H1 (cell line): ENCODE results near the gene ANAPC5. TPM values are rescaled to one million over a fixed set of nuclear protein-coding genes. Genes with fewer than 3 reads are reported as not detected.

Experiments
- CTCF ChIA-PET: fragments of 300-600 bp; sonication (Branson Sonifier 250); formaldehyde crosslinking; loops from one replicate; lab custom pipeline; 2021; ENCODE audit not compliant: partially characterized antibody; lab: Charles Lee
- POLR2A ChIA-PET: fragments of 300-600 bp; sonication (Branson Sonifier 250); formaldehyde crosslinking; loops from one replicate; lab custom pipeline; 2021; ENCODE audit warnings: inconsistent platforms; ENCODE audit not compliant: partially characterized antibody; lab: Charles Lee
- DNase-seq, 2 experiments: peaks; one replicate each; pipeline versions ENCODE4 v3.0.0 to v3.0.0-alpha.2; 2010 to 2022; ENCODE audit warnings: low spot score in 2 of 2, low read depth in 1 of 2, mixed read lengths in 1 of 2
- FAIRE-seq: peaks from 2 replicates; lab custom pipeline; 2011; peaks lifted over from hg19 to GRCh38; lab: Jason Lieb, UNC
- H2AFZ ChIP-seq: 2 replicates; pipeline ENCODE4 v1.8.1; 2012; ENCODE audit warnings: low read length, inconsistent platforms
- H2AK5ac ChIP-seq: 2 replicates; pipeline ENCODE4 v1.6.1; 2013; ENCODE audit warnings: low read depth, low read length
- H2BK120ac ChIP-seq: replicated peaks from 2 replicates; pipeline ENCODE3; 2013; ENCODE audit warnings: low read depth, low read length, inconsistent platforms
- H2BK12ac ChIP-seq: 2 replicates; pipeline ENCODE4 v1.6.1; 2013; ENCODE audit warnings: low read depth, low read length
- H2BK15ac ChIP-seq: 2 replicates; pipeline ENCODE4 v1.6.1; 2013; ENCODE audit warnings: low read length
- H2BK20ac ChIP-seq: 2 replicates; pipeline ENCODE4 v1.6.1; 2013; ENCODE audit warnings: low read length
- H2BK5ac ChIP-seq: 2 replicates; pipeline ENCODE4 v1.6.1; 2013; ENCODE audit warnings: low read depth, low read length
- H3K14ac ChIP-seq: 2 replicates; pipeline ENCODE4 v1.6.1; 2013; ENCODE audit warnings: inconsistent platforms; ENCODE audit not compliant: insufficient read length
- H3K18ac ChIP-seq: 2 replicates; pipeline ENCODE4 v1.6.1; 2013; ENCODE audit warnings: low read length; ENCODE audit errors: extremely low read depth
- H3K23ac ChIP-seq: 2 replicates; pipeline ENCODE4 v1.6.1; 2013; ENCODE audit warnings: inconsistent platforms; ENCODE audit not compliant: insufficient read length
- H3K23me2 ChIP-seq: 2 replicates; pipeline ENCODE4 v1.6.1; 2013; ENCODE audit warnings: low read depth, low read length
- H3K27ac ChIP-seq: 2 replicates; pipeline ENCODE4 v1.6.1; 2011; ENCODE audit warnings: low read depth, low read length, inconsistent platforms
- H3K27me3 ChIP-seq, 4 experiments: replicated peaks in 1 of 4; 1 replicate in 1 of 4; 2 replicates in 3 of 4; pipeline versions ENCODE4 v1.6.1 to v1.8.1; 2011 to 2013; ENCODE audit warnings: low read length in 3 of 4, mild to moderate bottlenecking in 3 of 4, inconsistent platforms in 2 of 4, mixed read lengths in 2 of 4, moderate library complexity in 1 of 4; ENCODE audit not compliant: control insufficient read depth in 3 of 4, insufficient read depth in 3 of 4; ENCODE audit errors: extremely low read depth in 1 of 4
- H3K36me3 ChIP-seq, 4 experiments: 2 replicates each; pipeline versions ENCODE4 v1.6.1 to v1.8.1; 2011 to 2013; ENCODE audit warnings: mild to moderate bottlenecking in 4 of 4, low read length in 3 of 4, moderate library complexity in 2 of 4, control low read depth in 1 of 4, inconsistent platforms in 1 of 4; ENCODE audit not compliant: insufficient read depth in 4 of 4, control insufficient read depth in 2 of 4
- H3K4ac ChIP-seq: replicated peaks from 2 replicates; pipeline ENCODE3; 2013; ENCODE audit warnings: low read length, low read depth, mixed read lengths, inconsistent platforms; ENCODE audit not compliant: insufficient read length
- H3K4me1 ChIP-seq, 4 experiments: replicated peaks in 1 of 4; 1 replicate in 1 of 4; 2 replicates in 3 of 4; pipeline versions ENCODE4 v1.6.1 to v1.8.1; 2011 to 2013; ENCODE audit warnings: low read length in 3 of 4, inconsistent platforms in 2 of 4, mixed read lengths in 1 of 4; ENCODE audit not compliant: insufficient read depth in 4 of 4, control insufficient read depth in 3 of 4
- H3K4me2 ChIP-seq, 2 experiments: 2 replicates each; pipeline versions ENCODE4 v1.6.1 to v1.8.1; 2011 to 2013; ENCODE audit warnings: low read depth in 2 of 2, low read length in 2 of 2, control low read depth in 1 of 2, inconsistent platforms in 1 of 2, mild to moderate bottlenecking in 1 of 2; ENCODE audit not compliant: insufficient read depth in 1 of 2
- H3K4me3 ChIP-seq, 4 experiments: fragments of 200-600, 300-600 bp in 1 of 4; sonication (generic), shearing (Covaris generic), sonication (Bioruptor Twin) in 1 of 4; 2 replicates each; pipeline versions ENCODE4 v1.5.1 to v1.8.1; 2011 to 2016; ENCODE audit warnings: low read length in 4 of 4, low read depth in 3 of 4, control low read depth in 2 of 4, inconsistent platforms in 2 of 4, mild to moderate bottlenecking in 2 of 4, mixed read lengths in 1 of 4, moderate library complexity in 1 of 4; ENCODE audit not compliant: insufficient read depth in 2 of 4; ENCODE audit errors: extremely low read depth in 1 of 4
- H3K56ac ChIP-seq: replicated peaks from 2 replicates; pipeline ENCODE3; 2013; ENCODE audit warnings: low read depth, mild to moderate bottlenecking, mixed read lengths, low read length, inconsistent platforms; ENCODE audit not compliant: insufficient read length
- H3K79me1 ChIP-seq: 2 replicates; pipeline ENCODE4 v1.6.1; 2013; ENCODE audit warnings: low read depth, low read length, control low read depth
- H3K79me2 ChIP-seq, 2 experiments: 2 replicates each; pipeline versions ENCODE4 v1.6.1 to v1.8.1; 2012 to 2013; ENCODE audit warnings: low read length in 2 of 2, mild to moderate bottlenecking in 2 of 2, inconsistent platforms in 1 of 2; ENCODE audit not compliant: insufficient read depth in 2 of 2, control insufficient read depth in 1 of 2
- H3K9ac ChIP-seq, 4 experiments: replicated peaks in 1 of 4; 1 replicate in 1 of 4; 2 replicates in 3 of 4; pipeline versions ENCODE4 v1.6.1 to v1.8.1; 2011 to 2013; ENCODE audit warnings: low read depth in 3 of 4, low read length in 3 of 4, control low read depth in 2 of 4, mild to moderate bottlenecking in 2 of 4, moderate library complexity in 2 of 4, inconsistent platforms in 1 of 4; ENCODE audit errors: extremely low read depth in 1 of 4
- H3K9me3 ChIP-seq, 2 experiments: 2 replicates each; pipeline versions ENCODE4 v1.6.1 to v1.8.1; 2012 to 2013; ENCODE audit warnings: mild to moderate bottlenecking in 2 of 2, moderate library complexity in 2 of 2, control low read depth in 1 of 2, inconsistent platforms in 1 of 2, low read depth in 1 of 2, low read length in 1 of 2, mixed read lengths in 1 of 2; ENCODE audit not compliant: insufficient read depth in 2 of 2
- H4K20me1 ChIP-seq, 2 experiments: replicated peaks in 1 of 2; 2 replicates each; pipeline versions ENCODE3 to v1.8.1; 2011 to 2013; ENCODE audit warnings: inconsistent platforms in 2 of 2, low read length in 2 of 2, mild to moderate bottlenecking in 1 of 2; ENCODE audit not compliant: insufficient read depth in 2 of 2, control insufficient read depth in 1 of 2
- H4K5ac ChIP-seq: 2 replicates; pipeline ENCODE4 v1.6.1; 2013; ENCODE audit warnings: low read length, low read depth, mixed read lengths, inconsistent platforms; ENCODE audit not compliant: insufficient read length
- H4K8ac ChIP-seq: 2 replicates; pipeline ENCODE4 v1.8.0; 2013; ENCODE audit warnings: mild to moderate bottlenecking, moderate library complexity, low read length, inconsistent platforms; ENCODE audit not compliant: insufficient read depth; ENCODE audit errors: extremely low read depth
- H4K91ac ChIP-seq: replicated peaks from 2 replicates; pipeline ENCODE3; 2013; ENCODE audit warnings: low read length, mixed read lengths, inconsistent platforms; ENCODE audit not compliant: insufficient read length
- BACH1 ChIP-seq: IDR thresholded peaks from 2 replicates; pipeline ENCODE4 v1.6.1; 2012; ENCODE audit warnings: low read length, improper control_type of control experiment
- CBX5 ChIP-seq: fragments of 300-800, 300-1000 bp; sonication (generic); IDR thresholded peaks from 2 replicates; pipeline ENCODE4 v1.7.1; 2016; ENCODE audit warnings: antibody characterized with exemption, low read length, low read depth
- CBX8 ChIP-seq: fragments of 300-800, 300-1000 bp; sonication (generic); IDR thresholded peaks from 2 replicates; pipeline ENCODE4 v1.7.1; 2016; ENCODE audit warnings: low read depth, low read length, borderline replicate concordance
- EGR1 ChIP-seq: IDR thresholded peaks from 2 replicates; pipeline ENCODE4 v1.6.1; 2011; ENCODE audit warnings: low read depth, low read length, borderline replicate concordance
- KDM1A ChIP-seq: fragments of 200-600, 300-600 bp; sonication (generic); IDR thresholded peaks from 2 replicates; pipeline ENCODE4 v1.7.1; 2016; ENCODE audit warnings: mild to moderate bottlenecking, low read length, borderline replicate concordance
- SIN3A ChIP-seq, 2 experiments: IDR thresholded peaks in 1 of 2; conservative IDR thresholded peaks in 1 of 2; 2 replicates each; pipeline ENCODE4 v1.6.1; 2011 to 2012; ENCODE audit warnings: low read length in 2 of 2, improper control_type of control experiment in 1 of 2, low read depth in 1 of 2, mild to moderate bottlenecking in 1 of 2
- TCF12 ChIP-seq: IDR thresholded peaks from 2 replicates; pipeline ENCODE4 v1.6.1; 2011; ENCODE audit warnings: low read depth, mild to moderate bottlenecking, low read length
- TEAD4 ChIP-seq: IDR thresholded peaks from 2 replicates; pipeline ENCODE4 v1.6.1; 2012; ENCODE audit warnings: low read depth, low read length, inconsistent platforms, mixed read lengths
- WGBS, 2 experiments: shearing (Covaris generic) in 1 of 2; methylation state at CpG; one replicate each; pipeline versions ENCODE4 v1.1.6 to v1.1.7; 2013 to 2015; ENCODE audit warnings: low lambda C conversion rate in 2 of 2, mixed read lengths in 2 of 2, inconsistent platforms in 1 of 2, low coverage in 1 of 2, missing lambda C conversion rate in 1 of 2; ENCODE audit not compliant: insufficient replicate concordance in 2 of 2, insufficient coverage in 1 of 2, insufficient read length in 1 of 2; ENCODE audit errors: extremely low coverage in 1 of 2, missing lambda C conversion rate in 1 of 2; 5-methylcytosine and 5-hydroxymethylcytosine counted together
- polyA plus RNA-seq, 7 experiments: library from polyadenylated mRNA; depleted of rRNA in 3 of 7; stranded (reverse) in 5 of 7; unstranded in 2 of 7; fragments of >200 nt in 5 of 7; fragments of 200-250 nt in 2 of 7; gene quantifications; 1 replicate in 5 of 7; 2 replicates in 1 of 7; 4 replicates in 1 of 7; pipeline versions ENCODE4 v1.2.1 to v1.2.3, GENCODE V29; 2011 to 2013; ENCODE audit warnings: missing spikeins in 2 of 7, mixed read lengths in 2 of 7
- total RNA-seq: library from RNA; stranded (reverse); fragmentation: NEBNext Ultra II Directional; extraction: Animal tissue kit (Norgen Biotek cat#: 25700); gene quantifications from 2 replicates; pipeline ENCODE4 v1.2.1, GENCODE V29; 2021

ANAPC5 gene
- total and polyA plus RNA-seq, 2 of the 8 experiments (the other 6 are each of a cell fraction or from before 2014, with no cell fraction given) = 103 to 127 TPM

DNA sequence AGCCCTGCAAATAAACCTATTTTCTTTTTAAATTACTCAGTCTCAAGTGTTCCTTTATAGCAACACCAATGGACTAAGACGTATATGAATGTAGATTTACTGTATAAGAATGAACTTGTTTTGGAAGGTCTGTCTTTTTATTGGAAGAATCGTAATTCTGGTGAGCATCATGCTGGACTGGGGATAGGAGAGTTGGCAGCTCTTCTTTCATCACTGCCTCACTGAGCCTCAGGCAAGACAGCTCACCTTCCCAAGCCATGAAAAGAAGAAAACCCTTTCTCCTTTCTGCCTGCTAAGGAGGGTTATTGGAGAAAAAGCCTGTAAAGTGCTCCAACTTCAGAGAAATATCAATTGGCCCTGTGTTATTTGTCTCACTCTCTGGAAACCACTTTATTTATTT, 38.6 kb upstream of the ANAPC5 start:
- Histone ChIP-seq H4K8ac (no peak overlapping the region), H2BK20ac (no peak overlapping the region), H3K9me3 (no peaks in the 10 kb centered on the region), H2AFZ (no peak overlapping the region), H4K91ac (no peak overlapping the region), H3K4me3 (no peak overlapping the region), H3K4me2 (no peak overlapping the region), H3K56ac (no peak overlapping the region), H3K79me2 (no peaks in the 10 kb centered on the region), H4K5ac (no peak overlapping the region), H2BK15ac (no peak overlapping the region), H3K23me2 (no peaks in the 10 kb centered on the region), H3K23ac (no peak overlapping the region), H3K18ac (no peak overlapping the region), H3K4me1 (no peaks in the 10 kb centered on the region), H2BK120ac (no peak overlapping the region), H2BK5ac (no peak overlapping the region), H3K27me3 (no peaks in the 10 kb centered on the region), H3K27ac (no peak overlapping the region), H2AK5ac (no peak overlapping the region), H3K36me3 (no peaks in the 10 kb centered on the region), H2BK12ac (no peak overlapping the region), H3K9ac (no peak overlapping the region), H4K20me1 (no peaks in the 10 kb centered on the region), H3K14ac (no peak overlapping the region), H3K4ac (no peak overlapping the region), H3K79me1 (no peaks in the 10 kb centered on the region)
- POLR2A ChIA-PET = no interaction called here
- FAIRE-seq (no peak), DNase-seq (no peak)
- 81% methylated on average over 2 of the region's 2 CpGs; no CpG with 5 or more reads in 1 of the 2 experiments for WGBS, 2 experiments
- TF ChIP-seq EGR1 (no peak), CBX8 (no peak), TEAD4 (no peak), CBX5 (no peak), TCF12 (no peak), SIN3A (conservative IDR thresholded peaks at IDR 0.05 in 1 of 2, IDR thresholded peaks at IDR 0.05 in 1 of 2; ENCODE audit: low read depth in 1 of 2, low read length in 2 of 2) (no peak), BACH1 (no peak), KDM1A (no peak)
- CTCF ChIA-PET = no interaction called here
